ENCODE data around the gene RAB9A.

DNA sequence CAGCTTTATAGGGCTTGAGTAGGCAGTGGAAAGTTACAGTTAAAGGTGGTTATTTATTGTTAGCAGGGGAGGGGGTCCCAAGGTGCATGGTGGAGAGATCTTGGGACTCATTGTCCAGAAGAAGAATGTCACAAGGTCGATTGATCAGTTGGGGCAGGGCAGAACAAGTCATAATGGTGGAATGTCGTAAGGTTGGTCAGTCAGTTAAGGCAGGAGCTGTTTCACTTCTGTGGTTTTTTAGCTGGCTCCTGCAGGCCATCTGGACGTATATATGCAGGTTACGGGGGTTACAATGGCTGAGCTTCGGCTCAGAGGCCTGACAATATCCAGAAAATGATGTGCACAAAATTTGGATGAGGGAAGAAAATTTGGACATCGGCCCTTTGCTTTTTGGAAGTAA lies 52.8 kb downstream of the RAB9A start:
- TF ChIP-seq, protein P1, sequence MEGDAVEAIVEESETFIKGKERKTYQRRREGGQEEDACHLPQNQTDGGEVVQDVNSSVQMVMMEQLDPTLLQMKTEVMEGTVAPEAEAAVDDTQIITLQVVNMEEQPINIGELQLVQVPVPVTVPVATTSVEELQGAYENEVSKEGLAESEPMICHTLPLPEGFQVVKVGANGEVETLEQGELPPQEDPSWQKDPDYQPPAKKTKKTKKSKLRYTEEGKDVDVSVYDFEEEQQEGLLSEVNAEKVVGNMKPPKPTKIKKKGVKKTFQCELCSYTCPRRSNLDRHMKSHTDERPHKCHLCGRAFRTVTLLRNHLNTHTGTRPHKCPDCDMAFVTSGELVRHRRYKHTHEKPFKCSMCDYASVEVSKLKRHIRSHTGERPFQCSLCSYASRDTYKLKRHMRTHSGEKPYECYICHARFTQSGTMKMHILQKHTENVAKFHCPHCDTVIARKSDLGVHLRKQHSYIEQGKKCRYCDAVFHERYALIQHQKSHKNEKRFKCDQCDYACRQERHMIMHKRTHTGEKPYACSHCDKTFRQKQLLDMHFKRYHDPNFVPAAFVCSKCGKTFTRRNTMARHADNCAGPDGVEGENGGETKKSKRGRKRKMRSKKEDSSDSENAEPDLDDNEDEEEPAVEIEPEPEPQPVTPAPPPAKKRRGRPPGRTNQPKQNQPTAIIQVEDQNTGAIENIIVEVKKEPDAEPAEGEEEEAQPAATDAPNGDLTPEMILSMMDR (conservative IDR thresholded peaks at IDR 0.05 in 1 of 2, IDR thresholded peaks at IDR 0.05 in 1 of 2; ENCODE audit: extremely low read depth in 1 of 2, insufficient read depth in 1 of 2, low read depth in 1 of 2, low read length in 2 of 2): no peak
- TF ChIP-seq EZH2 (IDR thresholded peaks at IDR 0.05; ENCODE audit: borderline replicate concordance, low read length): no peak

Data from mammary epithelial cell (primary cell).